ENCODE results near the gene ELOVL2. TPM values are rescaled to one million over a fixed set of nuclear protein-coding genes. Genes with fewer than 3 reads are reported as not detected.

Gene ELOVL2
- total RNA-seq, 4 donors from 2014 or later: 0.14 to 0.16 TPM; not detected in 2

DNA sequence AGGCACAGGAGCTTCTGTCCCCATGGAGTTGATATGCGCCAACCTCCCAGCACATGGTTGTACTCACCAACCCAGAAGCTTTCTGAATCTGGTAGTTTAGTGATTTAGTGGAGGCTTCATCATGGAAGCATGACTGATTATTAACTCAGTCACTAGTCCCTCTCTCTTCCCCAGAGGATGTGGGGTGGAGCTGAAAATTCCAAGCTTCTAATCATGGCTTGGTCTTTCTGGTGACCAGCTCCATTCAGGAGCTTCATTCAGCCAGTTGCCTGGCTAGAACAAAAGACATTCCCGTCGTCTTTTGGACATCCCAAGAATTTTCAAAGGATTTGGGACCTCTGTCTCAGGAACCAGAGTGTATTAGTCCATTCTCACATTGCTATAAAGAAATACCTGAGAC is 36.2 kb upstream of the ELOVL2 start:
- TF ChIP-seq EP300 (IDR thresholded peaks at IDR 0.05; ENCODE audit: low read depth) (no peak), POLR2A (IDR thresholded peaks at IDR 0.05) (no peak), POLR2AphosphoS5 (IDR thresholded peaks at IDR 0.05) (no peak)
- TF ChIP-seq, protein P1, sequence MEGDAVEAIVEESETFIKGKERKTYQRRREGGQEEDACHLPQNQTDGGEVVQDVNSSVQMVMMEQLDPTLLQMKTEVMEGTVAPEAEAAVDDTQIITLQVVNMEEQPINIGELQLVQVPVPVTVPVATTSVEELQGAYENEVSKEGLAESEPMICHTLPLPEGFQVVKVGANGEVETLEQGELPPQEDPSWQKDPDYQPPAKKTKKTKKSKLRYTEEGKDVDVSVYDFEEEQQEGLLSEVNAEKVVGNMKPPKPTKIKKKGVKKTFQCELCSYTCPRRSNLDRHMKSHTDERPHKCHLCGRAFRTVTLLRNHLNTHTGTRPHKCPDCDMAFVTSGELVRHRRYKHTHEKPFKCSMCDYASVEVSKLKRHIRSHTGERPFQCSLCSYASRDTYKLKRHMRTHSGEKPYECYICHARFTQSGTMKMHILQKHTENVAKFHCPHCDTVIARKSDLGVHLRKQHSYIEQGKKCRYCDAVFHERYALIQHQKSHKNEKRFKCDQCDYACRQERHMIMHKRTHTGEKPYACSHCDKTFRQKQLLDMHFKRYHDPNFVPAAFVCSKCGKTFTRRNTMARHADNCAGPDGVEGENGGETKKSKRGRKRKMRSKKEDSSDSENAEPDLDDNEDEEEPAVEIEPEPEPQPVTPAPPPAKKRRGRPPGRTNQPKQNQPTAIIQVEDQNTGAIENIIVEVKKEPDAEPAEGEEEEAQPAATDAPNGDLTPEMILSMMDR (IDR thresholded peaks at IDR 0.05): no peak
- DNase-seq: no peak
- WGBS, 2 donors (ENCODE audit: low coverage in 1 of 2): 51 to 86% methylated on average over 1 to 3 of the region's 3 CpGs
- intact Hi-C loops (cut with DNase I; ENCODE audit: low total_unique reads): no loop called here
- H3K27me3 ChIP-seq: no peaks in the 10 kb centered on the region
- H3K9me3 ChIP-seq: no peaks in the 10 kb centered on the region
- no peak overlapping the region for H3K27ac ChIP-seq
- H3K4me3 ChIP-seq: no peak overlapping the region
- no peaks in the 10 kb centered on the region for H3K36me3 ChIP-seq
- in situ Hi-C loops (cut with MboI; ENCODE audit: low pct_ligation_motif_present in 1 of 4, low pct_unique_long_range_greater_than_20kb in 1 of 4, low sequenced_read_pairs in 3 of 4): no loop called here
- no peaks in the 10 kb centered on the region for H3K4me1 ChIP-seq

DNA sequence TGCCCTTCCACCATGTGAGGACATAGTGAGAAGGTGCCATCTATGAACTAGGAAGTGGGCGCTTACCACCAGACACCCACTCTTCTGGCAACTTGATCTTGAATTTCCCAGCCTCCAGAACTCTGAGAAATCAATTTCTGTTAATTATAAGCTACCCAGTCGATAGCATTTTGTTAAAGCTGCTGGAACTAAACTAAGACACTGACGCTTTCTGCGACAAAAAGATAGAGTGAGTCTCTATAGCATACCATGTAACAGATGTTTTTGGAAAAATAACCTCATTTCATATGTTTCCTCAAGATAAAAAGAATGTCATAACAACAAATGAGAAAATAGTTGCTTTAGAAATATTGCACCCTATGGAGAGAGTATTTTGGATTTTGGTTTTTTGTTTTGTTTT is 34.2 kb upstream of the ELOVL2 start:
- 87 to 92% methylated on average over 3 to 4 of the region's 4 CpGs for WGBS, 2 donors (ENCODE audit: low coverage in 1 of 2)
- H3K27ac ChIP-seq: no peak overlapping the region
- no peaks in the 10 kb centered on the region for H3K4me1 ChIP-seq
- intact Hi-C loops (cut with DNase I; ENCODE audit: low total_unique reads): no loop called here
- in situ Hi-C loops (cut with MboI; ENCODE audit: low pct_ligation_motif_present in 1 of 4, low pct_unique_long_range_greater_than_20kb in 1 of 4, low sequenced_read_pairs in 3 of 4): loop anchor here in 1 of 4 donors (10.0 kb wide), 1 partner anchor 123 kb away; no protein-coding TSS in a partner anchor
- no peak for DNase-seq
- H3K9me3 ChIP-seq: no peaks in the 10 kb centered on the region
- no peaks in the 10 kb centered on the region for H3K36me3 ChIP-seq
- H3K27me3 ChIP-seq: no peaks in the 10 kb centered on the region
- H3K4me3 ChIP-seq: no peak overlapping the region
- TF ChIP-seq EP300 (IDR thresholded peaks at IDR 0.05; ENCODE audit: low read depth): no peak
- TF ChIP-seq POLR2AphosphoS5 (IDR thresholded peaks at IDR 0.05): no peak
- no peak for TF ChIP-seq POLR2A (IDR thresholded peaks at IDR 0.05)
- TF ChIP-seq, protein P1 (IDR thresholded peaks at IDR 0.05): no peak

DNA sequence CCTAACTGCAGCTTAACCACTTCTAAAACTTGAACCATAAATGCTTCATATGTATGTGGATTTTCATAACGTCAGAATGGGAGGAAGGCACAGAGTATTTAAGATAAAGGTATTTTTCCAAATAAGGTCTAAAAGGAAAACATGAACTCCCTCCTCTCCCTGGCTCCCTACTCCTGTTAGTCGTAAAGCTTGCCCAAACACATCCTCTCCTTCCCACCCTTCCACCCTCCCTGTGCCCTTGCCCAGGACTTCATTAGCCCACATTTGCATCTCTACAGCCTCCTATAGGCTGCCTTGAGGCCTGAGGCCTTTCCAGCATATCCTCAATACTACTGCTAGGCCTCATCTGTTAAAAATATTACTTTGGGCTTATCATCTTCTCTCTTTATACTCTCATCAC is 32.4 kb upstream of the ELOVL2 start:
- no peaks in the 10 kb centered on the region for H3K4me1 ChIP-seq
- DNase-seq: no peak
- TF ChIP-seq, protein P1 (IDR thresholded peaks at IDR 0.05): no peak
- TF ChIP-seq POLR2A (IDR thresholded peaks at IDR 0.05): no peak
- no peak for TF ChIP-seq EP300 (IDR thresholded peaks at IDR 0.05; ENCODE audit: low read depth)
- TF ChIP-seq POLR2AphosphoS5 (IDR thresholded peaks at IDR 0.05): no peak
- H3K27ac ChIP-seq: no peak overlapping the region
- 77% methylated on average over 2 of the region's 2 CpGs for WGBS, 2 donors (ENCODE audit: low coverage in 1 of 2)
- H3K4me3 ChIP-seq: no peak overlapping the region
- no peaks in the 10 kb centered on the region for H3K9me3 ChIP-seq
- no peaks in the 10 kb centered on the region for H3K27me3 ChIP-seq
- no peaks in the 10 kb centered on the region for H3K36me3 ChIP-seq
- intact Hi-C loops (cut with DNase I; ENCODE audit: low total_unique reads) (no loop called here), in situ Hi-C loops (cut with MboI; ENCODE audit: low pct_ligation_motif_present in 1 of 4, low pct_unique_long_range_greater_than_20kb in 1 of 4, low sequenced_read_pairs in 3 of 4) (loop anchor here in 1 of 4 donors (10.0 kb wide), 1 partner anchor 122 kb away; no protein-coding TSS in a partner anchor)

DNA sequence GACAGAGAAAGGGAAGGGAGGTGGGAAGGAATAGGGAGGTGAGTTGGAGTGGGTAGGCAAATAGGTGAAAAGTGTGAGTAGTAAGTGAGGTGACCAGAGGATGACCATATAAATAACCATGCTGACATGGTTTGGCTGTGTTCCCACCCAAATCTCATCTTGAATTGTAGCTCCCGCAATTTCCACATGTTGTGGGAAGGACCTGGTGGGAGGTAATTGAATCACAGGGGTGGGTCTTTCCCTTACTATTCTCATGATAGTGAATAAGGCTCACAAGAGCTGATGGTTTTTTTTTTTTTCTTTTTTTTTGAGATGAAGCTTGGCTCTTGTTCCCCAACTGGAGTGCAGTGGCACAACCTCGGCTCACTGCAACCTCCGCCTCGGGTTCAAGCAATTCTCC is 28.0 kb upstream of the ELOVL2 start:
- no peaks in the 10 kb centered on the region for H3K36me3 ChIP-seq
- WGBS, 2 donors (ENCODE audit: low coverage in 1 of 2): 83 to 97% methylated on average over 3 to 4 of the region's 4 CpGs
- in situ Hi-C loops (cut with MboI; ENCODE audit: low pct_ligation_motif_present in 1 of 4, low pct_unique_long_range_greater_than_20kb in 1 of 4, low sequenced_read_pairs in 3 of 4) (loop anchor here (10.0 to 25.0 kb wide), 3 partner anchors 110 to 585 kb away; no protein-coding TSS in a partner anchor), intact Hi-C loops (cut with DNase I; ENCODE audit: low total_unique reads) (no loop called here)
- H3K4me3 ChIP-seq: no peak overlapping the region
- TF ChIP-seq EP300 (IDR thresholded peaks at IDR 0.05; ENCODE audit: low read depth) (no peak), POLR2AphosphoS5 (IDR thresholded peaks at IDR 0.05) (no peak), POLR2A (IDR thresholded peaks at IDR 0.05) (no peak)
- TF ChIP-seq, protein P1 (IDR thresholded peaks at IDR 0.05): no peak
- H3K27me3 ChIP-seq: no peaks in the 10 kb centered on the region
- no peak for DNase-seq
- no peaks in the 10 kb centered on the region for H3K9me3 ChIP-seq
- H3K27ac ChIP-seq: no peak overlapping the region
- H3K4me1 ChIP-seq: no peaks in the 10 kb centered on the region

All from transverse colon (tissue), 4 donors.